Fibroblast of pulmonary artery (primary cell): ENCODE results near the gene PPP6R2.
"Not testable (repeated sequence)": the region's sequence is repeated elsewhere in the genome, so short reads cannot be mapped to it uniquely, and the experiment has no call there.

Source experiments
- DNase-seq: peaks from one replicate; pipeline ENCODE4 v3.0.0-alpha.2; 2010; ENCODE audit warnings: low read depth
- H3K4me3 ChIP-seq: replicated peaks from 2 replicates; pipeline ENCODE4 v1.5.1; 2011; ENCODE audit warnings: low read depth, mild to moderate bottlenecking, control low read depth, low read length, moderate library complexity
- TF ChIP-seq, protein P1 (sequence below): IDR thresholded peaks from 2 replicates; pipeline ENCODE4 v1.5.1; 2011; ENCODE audit warnings: mild to moderate bottlenecking, control low read depth, low read length, inconsistent platforms; ENCODE audit errors: missing control alignments

Gene PPP6R2

DNA sequence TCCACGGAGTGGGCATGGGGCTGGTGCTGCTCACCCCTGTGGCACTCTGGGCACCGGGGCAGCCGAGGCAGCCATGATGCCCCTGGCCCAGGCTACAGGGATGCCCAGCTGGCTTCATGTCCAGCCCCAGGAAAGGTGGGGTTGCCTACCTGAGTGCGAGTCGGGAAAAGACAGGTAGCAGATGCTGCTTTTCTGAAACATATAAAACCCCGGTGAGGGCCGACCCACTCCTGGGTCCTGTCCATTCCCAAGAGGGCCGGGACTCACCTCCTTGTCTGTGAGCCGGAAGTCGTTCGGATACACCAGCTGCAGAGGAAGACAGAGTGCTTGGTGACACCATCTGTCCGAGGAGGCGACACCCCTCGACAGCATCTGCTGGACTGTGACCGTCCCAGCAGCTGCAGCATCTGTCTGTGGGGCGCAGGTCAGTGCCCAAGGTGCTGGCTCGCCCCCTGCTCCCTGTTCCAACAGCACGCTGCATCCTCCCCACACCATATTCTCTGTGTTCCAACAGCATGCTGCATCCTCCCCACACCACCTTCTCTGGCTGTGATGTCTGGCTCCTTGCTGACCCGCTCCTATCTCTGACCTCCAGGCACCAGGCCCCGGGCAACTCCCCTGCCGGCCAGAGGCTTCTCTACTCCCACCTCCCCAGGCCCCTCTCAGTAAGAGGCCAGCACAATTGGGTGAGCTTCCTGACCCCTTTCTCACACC lies 24.3 kb upstream of the PPP6R2 start:
- TF ChIP-seq, protein P1, sequence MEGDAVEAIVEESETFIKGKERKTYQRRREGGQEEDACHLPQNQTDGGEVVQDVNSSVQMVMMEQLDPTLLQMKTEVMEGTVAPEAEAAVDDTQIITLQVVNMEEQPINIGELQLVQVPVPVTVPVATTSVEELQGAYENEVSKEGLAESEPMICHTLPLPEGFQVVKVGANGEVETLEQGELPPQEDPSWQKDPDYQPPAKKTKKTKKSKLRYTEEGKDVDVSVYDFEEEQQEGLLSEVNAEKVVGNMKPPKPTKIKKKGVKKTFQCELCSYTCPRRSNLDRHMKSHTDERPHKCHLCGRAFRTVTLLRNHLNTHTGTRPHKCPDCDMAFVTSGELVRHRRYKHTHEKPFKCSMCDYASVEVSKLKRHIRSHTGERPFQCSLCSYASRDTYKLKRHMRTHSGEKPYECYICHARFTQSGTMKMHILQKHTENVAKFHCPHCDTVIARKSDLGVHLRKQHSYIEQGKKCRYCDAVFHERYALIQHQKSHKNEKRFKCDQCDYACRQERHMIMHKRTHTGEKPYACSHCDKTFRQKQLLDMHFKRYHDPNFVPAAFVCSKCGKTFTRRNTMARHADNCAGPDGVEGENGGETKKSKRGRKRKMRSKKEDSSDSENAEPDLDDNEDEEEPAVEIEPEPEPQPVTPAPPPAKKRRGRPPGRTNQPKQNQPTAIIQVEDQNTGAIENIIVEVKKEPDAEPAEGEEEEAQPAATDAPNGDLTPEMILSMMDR: no peak
- no peak for DNase-seq

DNA sequence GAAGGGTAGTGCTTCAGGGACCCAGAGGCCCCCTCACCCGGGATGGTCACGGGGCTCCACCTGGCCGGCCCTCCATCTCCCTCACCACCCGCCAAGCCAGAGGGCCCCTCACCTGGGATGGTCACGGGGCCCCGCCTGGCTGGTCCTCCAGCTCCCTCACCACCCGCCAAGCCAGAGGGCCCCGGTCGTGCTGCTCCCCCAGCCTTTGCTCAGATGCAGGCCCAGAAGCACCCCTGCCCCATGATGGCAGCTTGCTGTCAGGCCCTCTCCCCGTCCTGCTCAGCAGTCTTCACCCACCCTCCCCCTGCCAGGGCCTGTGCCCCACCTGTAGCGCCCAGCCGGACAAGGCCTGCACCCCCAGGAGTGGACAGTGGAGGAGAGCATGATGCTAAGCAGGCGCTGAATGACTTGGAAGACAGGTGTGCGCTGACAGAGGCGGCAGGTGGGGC lies 23.6 kb upstream of the PPP6R2 start:
- DNase-seq: no peak
- TF ChIP-seq, protein P1: no peak
- H3K4me3 ChIP-seq: no peak overlapping the region

More for the DNA sequence above, 24.3 kb upstream of the PPP6R2 start:
- no peak overlapping the region for H3K4me3 ChIP-seq

DNA sequence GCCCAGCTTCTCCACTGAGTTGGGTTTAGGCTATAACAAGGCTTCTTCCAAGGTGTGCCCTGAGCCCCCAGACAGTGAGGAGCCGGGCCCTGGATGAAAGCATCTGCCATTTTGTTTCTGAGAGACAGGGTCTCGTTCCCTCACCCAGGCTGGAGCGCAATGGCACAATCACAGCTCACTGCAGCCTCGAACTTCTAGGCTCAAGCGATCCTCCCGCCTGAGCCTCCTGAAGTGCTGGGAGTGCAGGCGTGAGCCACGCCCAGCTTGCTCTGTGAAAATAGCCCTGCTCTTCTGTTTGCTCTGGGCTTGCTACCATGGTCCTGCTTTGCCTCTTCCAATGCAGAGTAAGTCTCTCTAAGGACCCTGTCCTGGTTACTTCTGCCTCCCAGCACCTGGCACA lies 23.0 kb upstream of the PPP6R2 start:
- H3K4me3 ChIP-seq: no peak overlapping the region
- TF ChIP-seq, protein P1: no peak
- no peak for DNase-seq

DNA sequence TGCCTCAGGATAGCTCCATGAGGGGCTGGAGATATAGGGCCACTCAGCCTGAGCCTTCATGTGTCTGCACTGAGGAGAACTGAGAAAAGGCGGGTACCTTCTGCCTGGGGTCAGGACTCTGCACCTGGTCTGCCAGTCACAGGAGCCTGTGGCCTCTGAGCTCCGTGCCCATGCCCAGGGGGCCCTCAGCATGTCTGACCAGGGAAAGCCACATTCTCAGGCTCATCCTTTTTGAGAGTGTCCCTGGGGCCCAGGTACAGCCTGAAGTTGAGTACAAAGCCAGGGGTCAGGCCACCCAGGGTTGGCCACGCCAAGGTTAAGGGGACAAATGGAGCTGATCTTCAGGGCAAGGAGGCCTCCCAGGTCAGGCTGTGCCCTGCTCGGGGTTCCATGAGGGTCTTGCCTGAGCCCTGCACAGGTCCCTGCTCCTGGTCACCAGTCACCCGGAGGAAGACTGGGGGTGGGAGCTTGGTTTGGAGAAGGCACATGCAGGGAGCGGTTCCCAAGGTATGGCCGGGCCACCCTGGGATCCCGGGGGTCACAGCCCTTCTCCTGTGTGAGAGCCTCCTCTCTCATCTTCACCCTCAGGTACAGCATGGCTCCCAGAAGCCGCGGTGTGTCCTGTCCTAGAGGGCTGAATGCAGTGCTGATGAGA lies 22.3 kb upstream of the PPP6R2 start:
- TF ChIP-seq, protein P1: no peak
- no peak for DNase-seq
- no peak overlapping the region for H3K4me3 ChIP-seq

DNA sequence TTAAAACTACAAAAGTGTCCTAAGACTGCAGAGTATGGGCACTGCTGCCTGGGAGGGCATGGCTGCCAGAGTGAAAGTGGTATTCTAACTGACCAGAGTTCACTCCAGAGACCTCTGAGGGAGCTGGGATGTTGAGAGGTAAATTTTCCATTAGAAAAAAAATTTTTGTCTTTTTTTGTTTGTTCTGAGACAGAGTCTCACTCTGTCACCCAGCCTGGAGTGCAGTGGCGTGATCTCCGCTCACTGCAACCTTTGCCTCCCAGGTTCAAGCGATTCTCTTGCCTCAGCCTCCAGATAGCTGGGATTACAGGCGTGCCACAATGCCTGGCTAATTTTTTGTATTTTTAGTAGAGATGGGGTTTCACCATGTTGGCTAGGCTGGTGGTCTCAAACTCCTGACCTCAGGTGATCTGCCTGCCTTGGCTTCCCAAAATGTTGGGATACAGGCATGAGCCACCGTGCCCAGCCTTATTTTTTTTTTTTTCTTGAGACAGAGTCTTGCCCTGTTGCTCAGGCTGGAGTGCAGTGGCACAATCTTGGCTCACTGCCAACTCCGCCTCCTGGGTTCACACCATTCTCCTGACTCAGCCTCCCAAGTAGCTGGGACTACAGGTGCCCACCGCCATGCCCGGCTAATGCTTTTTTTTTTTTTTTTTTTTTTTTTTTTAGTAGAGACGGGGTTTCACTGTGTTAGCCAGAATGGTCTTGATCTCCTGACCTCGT lies 20.6 kb upstream of the PPP6R2 start:
- DNase-seq, H3K4me3 ChIP-seq: not testable (repeated sequence)

DNA sequence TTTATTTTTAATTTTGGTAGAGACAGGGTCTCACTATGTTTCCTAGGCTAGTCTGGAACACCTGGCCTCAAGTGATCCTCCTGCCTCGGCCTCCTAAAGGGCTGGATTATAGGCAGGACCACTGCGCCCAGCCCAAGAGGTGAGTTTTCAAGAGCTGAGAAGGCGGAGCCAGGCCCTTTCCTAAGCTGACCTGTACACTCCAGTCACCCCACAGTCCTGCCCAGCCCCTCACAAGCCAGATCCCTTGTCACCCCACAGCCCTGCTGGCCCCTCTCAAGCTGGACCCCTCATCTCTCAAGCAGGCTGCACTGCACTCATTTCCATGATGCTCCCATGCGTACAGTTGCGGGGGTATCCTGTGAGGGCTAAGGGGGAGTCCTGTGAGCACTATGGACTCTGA lies 19.2 kb upstream of the PPP6R2 start:
- H3K4me3 ChIP-seq: no peak overlapping the region
- TF ChIP-seq, protein P1: no peak
- DNase-seq: no peak
